Measurements from ENCODE around the gene GABBR2. TPM values are rescaled to one million over a fixed set of nuclear protein-coding genes. Genes with fewer than 3 reads are reported as not detected.

The GABBR2 gene
- polyA plus RNA-seq, 1 donor (not counting 4 experiments of a cell fraction or from before 2014, with no cell fraction given), result 0.01 TPM

DNA sequence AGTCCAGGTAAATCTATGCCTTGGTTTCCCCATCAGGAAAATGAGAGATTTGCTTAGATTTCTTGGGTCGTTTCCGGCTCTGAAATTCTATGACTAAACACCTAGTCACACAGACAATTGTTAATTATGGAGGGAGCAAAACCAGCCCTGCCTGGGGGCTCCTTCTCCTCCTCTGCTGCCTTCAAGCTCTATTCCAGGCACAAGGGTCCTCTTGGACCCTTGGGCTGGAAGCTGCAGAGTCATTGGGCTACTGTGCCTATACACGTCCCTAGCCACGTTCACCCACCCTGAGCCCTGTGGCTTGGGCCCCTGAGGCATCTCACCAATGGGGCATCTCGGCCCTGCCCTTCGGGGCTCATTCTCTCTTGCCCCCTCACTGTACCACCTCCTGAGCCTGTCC is 379.5 kb downstream of the GABBR2 start:
- H3K4me2 ChIP-seq (ENCODE audit: control insufficient read depth, extremely low read depth, insufficient read depth, low read depth, low read length), result peak overlapping the region; percentile 23
- H4K20me1 ChIP-seq (ENCODE audit: control insufficient read depth, extremely low read depth, insufficient read depth, low read length), result no peaks in the 10 kb centered on the region
- no peaks in the 10 kb centered on the region for H3K9me1 ChIP-seq (ENCODE audit: control insufficient read depth, extremely low read depth, insufficient read depth, low read length)
- no peak overlapping the region for H3K27ac ChIP-seq (ENCODE audit: control insufficient read depth, insufficient read depth, low read length)
- TF ChIP-seq, protein P1, sequence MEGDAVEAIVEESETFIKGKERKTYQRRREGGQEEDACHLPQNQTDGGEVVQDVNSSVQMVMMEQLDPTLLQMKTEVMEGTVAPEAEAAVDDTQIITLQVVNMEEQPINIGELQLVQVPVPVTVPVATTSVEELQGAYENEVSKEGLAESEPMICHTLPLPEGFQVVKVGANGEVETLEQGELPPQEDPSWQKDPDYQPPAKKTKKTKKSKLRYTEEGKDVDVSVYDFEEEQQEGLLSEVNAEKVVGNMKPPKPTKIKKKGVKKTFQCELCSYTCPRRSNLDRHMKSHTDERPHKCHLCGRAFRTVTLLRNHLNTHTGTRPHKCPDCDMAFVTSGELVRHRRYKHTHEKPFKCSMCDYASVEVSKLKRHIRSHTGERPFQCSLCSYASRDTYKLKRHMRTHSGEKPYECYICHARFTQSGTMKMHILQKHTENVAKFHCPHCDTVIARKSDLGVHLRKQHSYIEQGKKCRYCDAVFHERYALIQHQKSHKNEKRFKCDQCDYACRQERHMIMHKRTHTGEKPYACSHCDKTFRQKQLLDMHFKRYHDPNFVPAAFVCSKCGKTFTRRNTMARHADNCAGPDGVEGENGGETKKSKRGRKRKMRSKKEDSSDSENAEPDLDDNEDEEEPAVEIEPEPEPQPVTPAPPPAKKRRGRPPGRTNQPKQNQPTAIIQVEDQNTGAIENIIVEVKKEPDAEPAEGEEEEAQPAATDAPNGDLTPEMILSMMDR (optimal IDR thresholded peaks at IDR 0.05 in 1 of 3, IDR thresholded peaks at IDR 0.05 in 1 of 3, conservative IDR thresholded peaks at IDR 0.05 in 1 of 3; ENCODE audit: extremely low read depth in 1 of 3, insufficient read depth in 2 of 3, low read length in 3 of 3), result no peak
- TF ChIP-seq EZH2 (IDR thresholded peaks at IDR 0.05; ENCODE audit: low read length), result no peak
- DNase-seq (ENCODE audit: low read depth, low spot score), result no peak
- no peaks in the 10 kb centered on the region for H3K9me3 ChIP-seq (ENCODE audit: control insufficient read depth, low read depth, low read length)
- no peak overlapping the region for H3K4me3 ChIP-seq (ENCODE audit: control insufficient read depth in 2 of 3, extremely low read depth in 1 of 3, insufficient read depth in 2 of 3, low read depth in 1 of 3, low read length in 3 of 3)
- FAIRE-seq, result no peak
- H3K36me3 ChIP-seq (ENCODE audit: control insufficient read depth in 2 of 2, extremely low read depth in 1 of 2, insufficient read depth in 2 of 2, low read length in 2 of 2), result no peaks in the 10 kb centered on the region
- dilution Hi-C loops (cut with MboI; ENCODE audit: extremely low pct_ligation_motif_present, low sequenced_read_pairs), result no loop called here
- H3K4me1 ChIP-seq (ENCODE audit: control insufficient read depth, extremely low read depth, insufficient read depth, low read length), result peaks cover 28% of the 10 kb centered on the region
- H3K79me2 ChIP-seq (ENCODE audit: control insufficient read depth, insufficient read depth, low read length), result no peaks in the 10 kb centered on the region
- H2AFZ ChIP-seq (ENCODE audit: control insufficient read depth, low read length), result no peak overlapping the region
- H3K9ac ChIP-seq (ENCODE audit: control insufficient read depth, extremely low read depth, insufficient read depth, low read length), result no peak overlapping the region
- H3K27me3 ChIP-seq (ENCODE audit: control insufficient read depth, extremely low read depth, insufficient read depth, low read length), result peaks cover 3% of the 10 kb centered on the region

DNA sequence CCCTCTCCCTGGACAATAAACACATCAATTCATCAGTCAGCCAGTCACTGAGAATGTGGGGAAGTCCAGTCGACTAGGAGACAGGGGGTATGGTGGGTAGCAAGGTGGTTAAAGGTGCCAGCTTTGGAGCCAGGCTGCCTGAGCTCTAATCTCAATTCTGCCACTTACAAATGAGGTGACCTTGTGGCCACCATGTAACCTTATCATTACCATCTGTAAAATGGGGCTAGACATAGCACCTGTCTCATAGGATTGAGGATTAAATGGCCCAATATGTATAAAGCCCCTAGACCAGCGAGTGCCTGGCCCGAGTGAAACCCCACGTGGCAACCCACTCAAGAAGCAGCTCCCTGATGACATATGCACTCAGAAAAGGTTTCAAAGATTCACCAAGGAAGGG is 380.0 kb downstream of the GABBR2 start:
- Histone ChIP-seq H3K4me2 (ENCODE audit: control insufficient read depth, extremely low read depth, insufficient read depth, low read depth, low read length) (peak overlapping the region; percentile 23), H3K79me2 (ENCODE audit: control insufficient read depth, insufficient read depth, low read length) (no peaks in the 10 kb centered on the region), H3K27me3 (ENCODE audit: control insufficient read depth, extremely low read depth, insufficient read depth, low read length) (peaks cover 3% of the 10 kb centered on the region), H3K9me1 (ENCODE audit: control insufficient read depth, extremely low read depth, insufficient read depth, low read length) (no peaks in the 10 kb centered on the region), H3K9me3 (ENCODE audit: control insufficient read depth, low read depth, low read length) (no peaks in the 10 kb centered on the region), H4K20me1 (ENCODE audit: control insufficient read depth, extremely low read depth, insufficient read depth, low read length) (no peaks in the 10 kb centered on the region), H3K27ac (ENCODE audit: control insufficient read depth, insufficient read depth, low read length) (no peak overlapping the region), H3K4me3 (ENCODE audit: control insufficient read depth in 2 of 3, extremely low read depth in 1 of 3, insufficient read depth in 2 of 3, low read depth in 1 of 3, low read length in 3 of 3) (no peak overlapping the region), H2AFZ (ENCODE audit: control insufficient read depth, low read length) (no peak overlapping the region), H3K4me1 (ENCODE audit: control insufficient read depth, extremely low read depth, insufficient read depth, low read length) (peaks cover 29% of the 10 kb centered on the region), H3K9ac (ENCODE audit: control insufficient read depth, extremely low read depth, insufficient read depth, low read length) (no peak overlapping the region), H3K36me3 (ENCODE audit: control insufficient read depth in 2 of 2, extremely low read depth in 1 of 2, insufficient read depth in 2 of 2, low read length in 2 of 2) (no peaks in the 10 kb centered on the region)
- dilution Hi-C loops (cut with MboI; ENCODE audit: extremely low pct_ligation_motif_present, low sequenced_read_pairs), result no loop called here
- FAIRE-seq (no peak), DNase-seq (ENCODE audit: low read depth, low spot score) (no peak)
- no peak for TF ChIP-seq EZH2 (IDR thresholded peaks at IDR 0.05; ENCODE audit: low read length)
- TF ChIP-seq, protein P1 (optimal IDR thresholded peaks at IDR 0.05 in 1 of 3, IDR thresholded peaks at IDR 0.05 in 1 of 3, conservative IDR thresholded peaks at IDR 0.05 in 1 of 3; ENCODE audit: extremely low read depth in 1 of 3, insufficient read depth in 2 of 3, low read length in 3 of 3), result no peak
